ENCODE measurements around the gene THEM4.

Gene THEM4

GRCh38 chr1:151829352-151830046 is 79.8 kb downstream of the THEM4 start:
- Histone ChIP-seq H3K36me3 (ENCODE audit: control insufficient read depth, insufficient read depth, low read length) (no peaks in the 10 kb centered on the region), H3K9ac (ENCODE audit: low read depth, low read length) (no peak overlapping the region), H3K27me3 (ENCODE audit: control insufficient read depth, insufficient read depth, low read length) (no peaks in the 10 kb centered on the region), H3K4me1 (ENCODE audit: control insufficient read depth, insufficient read depth, low read length) (peaks cover 30% of the 10 kb centered on the region), H3K9me3 (ENCODE audit: control insufficient read depth, insufficient read depth, low read length) (no peaks in the 10 kb centered on the region), H3K4me3 (ENCODE audit: low read depth, low read length) (peak overlapping the region; percentile 35)

GRCh38 chr1:151828921-151829320 is 80.4 kb downstream of the THEM4 start:
- no peak overlapping the region for H3K9ac ChIP-seq (ENCODE audit: low read depth, low read length)
- H3K4me1 ChIP-seq (ENCODE audit: control insufficient read depth, insufficient read depth, low read length), result peaks cover 30% of the 10 kb centered on the region
- H3K27me3 ChIP-seq (ENCODE audit: control insufficient read depth, insufficient read depth, low read length), result no peaks in the 10 kb centered on the region
- peak overlapping the region; percentile 35 for H3K4me3 ChIP-seq (ENCODE audit: low read depth, low read length)
- H3K9me3 ChIP-seq (ENCODE audit: control insufficient read depth, insufficient read depth, low read length), result no peaks in the 10 kb centered on the region
- no peaks in the 10 kb centered on the region for H3K36me3 ChIP-seq (ENCODE audit: control insufficient read depth, insufficient read depth, low read length)

GRCh38 chr1:151827853-151828252 is 81.5 kb downstream of the THEM4 start:
- H3K4me3 ChIP-seq (ENCODE audit: low read depth, low read length), result no peak overlapping the region
- H3K9me3 ChIP-seq (ENCODE audit: control insufficient read depth, insufficient read depth, low read length), result no peaks in the 10 kb centered on the region
- peaks cover 31% of the 10 kb centered on the region for H3K4me1 ChIP-seq (ENCODE audit: control insufficient read depth, insufficient read depth, low read length)
- H3K27me3 ChIP-seq (ENCODE audit: control insufficient read depth, insufficient read depth, low read length), result no peaks in the 10 kb centered on the region
- H3K36me3 ChIP-seq (ENCODE audit: control insufficient read depth, insufficient read depth, low read length), result no peaks in the 10 kb centered on the region
- H3K9ac ChIP-seq (ENCODE audit: low read depth, low read length), result no peak overlapping the region

GRCh38 chr1:151825751-151826660 is 83.3 kb downstream of the THEM4 start:
- Histone ChIP-seq H3K4me1 (ENCODE audit: control insufficient read depth, insufficient read depth, low read length) (peaks cover 39% of the 10 kb centered on the region), H3K4me3 (ENCODE audit: low read depth, low read length) (peak overlapping the region; percentile 52), H3K36me3 (ENCODE audit: control insufficient read depth, insufficient read depth, low read length) (no peaks in the 10 kb centered on the region), H3K27me3 (ENCODE audit: control insufficient read depth, insufficient read depth, low read length) (no peaks in the 10 kb centered on the region), H3K9me3 (ENCODE audit: control insufficient read depth, insufficient read depth, low read length) (no peaks in the 10 kb centered on the region), H3K9ac (ENCODE audit: low read depth, low read length) (no peak overlapping the region)

GRCh38 chr1:151825204-151825603 is 84.1 kb downstream of the THEM4 start:
- Histone ChIP-seq H3K27me3 (ENCODE audit: control insufficient read depth, insufficient read depth, low read length) (no peaks in the 10 kb centered on the region), H3K9ac (ENCODE audit: low read depth, low read length) (no peak overlapping the region), H3K36me3 (ENCODE audit: control insufficient read depth, insufficient read depth, low read length) (no peaks in the 10 kb centered on the region), H3K4me3 (ENCODE audit: low read depth, low read length) (peak overlapping the region; percentile 52), H3K9me3 (ENCODE audit: control insufficient read depth, insufficient read depth, low read length) (no peaks in the 10 kb centered on the region), H3K4me1 (ENCODE audit: control insufficient read depth, insufficient read depth, low read length) (peaks cover 34% of the 10 kb centered on the region)

Measured in iPS-15b (cell line).